AG04450 (cell line): ENCODE results near the gene ATP5F1B. TPM values are rescaled to one million over a fixed set of nuclear protein-coding genes. Genes with fewer than 3 reads are reported as not detected.
"Not testable (repeated sequence)": the region's sequence is repeated elsewhere in the genome, so short reads cannot be mapped to it uniquely, and the experiment has no call there.

Experiments used
- CTCF ChIA-PET: fragments of 300-600, 350-600 bp; formaldehyde crosslinking; extraction: SDS; loops from one replicate; lab custom pipeline; 2022; ENCODE audit warnings: antibody characterized with exemption, inconsistent platforms; lab: Charles Lee
- POLR2A ChIA-PET: fragments of 350-600 bp; formaldehyde crosslinking; extraction: SDS; loops from one replicate; lab custom pipeline; 2021; ENCODE audit warnings: antibody characterized with exemption, inconsistent platforms; lab: Yijun Ruan, JAX
- DNase-seq: peaks from one replicate; pipeline ENCODE4 v3.0.0-alpha.2; 2011; ENCODE audit warnings: low read depth, low spot score
- H3K27ac ChIP-seq: one replicate; pipeline ENCODE4 v1.5.1; 2012; ENCODE audit warnings: low read depth, low read length, control low read depth
- H3K27me3 ChIP-seq: one replicate; pipeline ENCODE4 v1.6.0; 2012; ENCODE audit warnings: low read length; ENCODE audit not compliant: control insufficient read depth, insufficient read depth
- H3K4me3 ChIP-seq: 2 replicates; pipeline ENCODE4 v1.5.1; 2011; ENCODE audit warnings: mild to moderate bottlenecking, low read depth, low read length, control low read depth
- H3K9me3 ChIP-seq: 2 replicates; pipeline ENCODE4 v1.5.1; 2012; ENCODE audit warnings: low read length; ENCODE audit not compliant: control insufficient read depth, insufficient read depth
- polyA plus RNA-seq: library from polyadenylated mRNA; depleted of rRNA; stranded (reverse); fragments of >200 nt; gene quantifications from 2 replicates; pipeline ENCODE4 v1.2.3, GENCODE V29; 2011
- TF ChIP-seq, protein P1 (sequence below): IDR thresholded peaks from 2 replicates; pipeline ENCODE4 v1.5.1; 2011; ENCODE audit warnings: low read depth, low read length, control low read depth, inconsistent platforms

The ATP5F1B gene
- polyA plus RNA-seq, 1 experiment = 975 TPM

- no peak for DNase-seq
- ChIA-PET CTCF (interaction anchor here (1.1 kb wide), 1 partner anchor 21 kb away, joined by 4 read pairs; no protein-coding TSS in a partner anchor), POLR2A (interaction anchor here (0.7 kb wide), 1 partner anchor 67 kb away, joined by 3 read pairs; no protein-coding TSS in a partner anchor)
- peaks cover 8% of the 10 kb centered on the region for H3K9me3 ChIP-seq
- TF ChIP-seq, protein P1, sequence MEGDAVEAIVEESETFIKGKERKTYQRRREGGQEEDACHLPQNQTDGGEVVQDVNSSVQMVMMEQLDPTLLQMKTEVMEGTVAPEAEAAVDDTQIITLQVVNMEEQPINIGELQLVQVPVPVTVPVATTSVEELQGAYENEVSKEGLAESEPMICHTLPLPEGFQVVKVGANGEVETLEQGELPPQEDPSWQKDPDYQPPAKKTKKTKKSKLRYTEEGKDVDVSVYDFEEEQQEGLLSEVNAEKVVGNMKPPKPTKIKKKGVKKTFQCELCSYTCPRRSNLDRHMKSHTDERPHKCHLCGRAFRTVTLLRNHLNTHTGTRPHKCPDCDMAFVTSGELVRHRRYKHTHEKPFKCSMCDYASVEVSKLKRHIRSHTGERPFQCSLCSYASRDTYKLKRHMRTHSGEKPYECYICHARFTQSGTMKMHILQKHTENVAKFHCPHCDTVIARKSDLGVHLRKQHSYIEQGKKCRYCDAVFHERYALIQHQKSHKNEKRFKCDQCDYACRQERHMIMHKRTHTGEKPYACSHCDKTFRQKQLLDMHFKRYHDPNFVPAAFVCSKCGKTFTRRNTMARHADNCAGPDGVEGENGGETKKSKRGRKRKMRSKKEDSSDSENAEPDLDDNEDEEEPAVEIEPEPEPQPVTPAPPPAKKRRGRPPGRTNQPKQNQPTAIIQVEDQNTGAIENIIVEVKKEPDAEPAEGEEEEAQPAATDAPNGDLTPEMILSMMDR = no peak
- no peaks in the 10 kb centered on the region for H3K27me3 ChIP-seq
- H3K4me3 ChIP-seq = no peak overlapping the region
- no peak overlapping the region for H3K27ac ChIP-seq
These were observed 11.9 kb upstream of the ATP5F1B start for GRCh38 chr12:56657416-56658379.

DNA sequence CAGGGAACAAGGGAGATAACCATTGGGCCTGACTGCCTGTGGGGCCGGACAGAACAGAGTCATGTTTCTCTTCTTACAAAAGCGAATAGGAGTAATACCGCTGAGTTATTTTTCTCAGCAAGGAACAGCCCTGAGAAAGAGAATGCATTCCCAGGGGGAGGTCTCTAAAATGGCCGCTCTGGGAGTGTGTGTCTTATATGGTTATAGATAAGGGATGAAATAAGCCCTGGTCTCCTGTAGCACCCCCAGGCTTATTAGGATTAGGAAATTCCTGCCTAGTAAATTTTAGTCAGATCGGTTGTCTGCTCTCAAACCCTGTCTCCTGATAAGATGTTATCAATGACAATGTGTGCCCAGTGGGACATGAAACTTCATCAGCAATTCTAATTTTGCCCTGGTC, 8.0 kb upstream of the ATP5F1B start:
- H3K4me3 ChIP-seq, H3K27ac ChIP-seq, DNase-seq, POLR2A ChIA-PET, H3K27me3 ChIP-seq: not testable (repeated sequence)
- CTCF ChIA-PET = interaction anchor here (2.1 kb wide), 1 partner anchor 17 kb away, joined by 5 read pairs; no protein-coding TSS in a partner anchor
- H3K9me3 ChIP-seq = peaks cover 14% of the 10 kb centered on the region

GRCh38 chr12:56648023-56648422, 2.2 kb upstream of the ATP5F1B start:
- CTCF ChIA-PET = interaction anchor here (0.6 kb wide), 1 partner anchor 10 kb away, joined by 3 read pairs; no protein-coding TSS in a partner anchor
- H3K27me3 ChIP-seq, POLR2A ChIA-PET, DNase-seq, H3K4me3 ChIP-seq, H3K9me3 ChIP-seq, H3K27ac ChIP-seq: not testable (repeated sequence)

GRCh38 chr12:56645201-56645716, 525 bp downstream of the ATP5F1B start:
- Histone ChIP-seq H3K9me3 (no peaks in the 10 kb centered on the region), H3K27me3 (no peaks in the 10 kb centered on the region), H3K27ac (peak overlapping the region; percentile 39), H3K4me3 (peak overlapping the region; percentile 99)
- ChIA-PET CTCF (interaction anchor here (0.8 to 3.1 kb wide), 2 partner anchors 9 to 131 kb away, joined by 4 to 33 read pairs; no protein-coding TSS in a partner anchor), POLR2A (interaction anchor here (0.6 to 1.7 kb wide), 9 partner anchors 9 to 566 kb away, joined by 3 to 12 read pairs (median 3); partner anchors contain the start of genes NACA and PTGES3)
- TF ChIP-seq, protein P1 = no peak
- DNase-seq = no peak

GRCh38 chr12:56644654-56645053, 1.1 kb downstream of the ATP5F1B start:
- no peaks in the 10 kb centered on the region for H3K27me3 ChIP-seq
- TF ChIP-seq, protein P1 = no peak
- CTCF ChIA-PET = interaction anchor here (3.1 kb wide), 1 partner anchor 8 kb away, joined by 33 read pairs; no protein-coding TSS in a partner anchor
- no peak overlapping the region for H3K27ac ChIP-seq
- H3K4me3 ChIP-seq = peak overlapping the region; percentile 99
- no peaks in the 10 kb centered on the region for H3K9me3 ChIP-seq
- POLR2A ChIA-PET = interaction anchor here (1.2 to 1.6 kb wide), 2 partner anchors 8 to 79 kb away, joined by 3 to 12 read pairs; no protein-coding TSS in a partner anchor
- no peak for DNase-seq
